GM19467 (cell line): ENCODE data around the gene CAPG.
"Not testable (repeated sequence)": the region's sequence is repeated elsewhere in the genome, so short reads cannot be mapped to it uniquely, and the experiment has no call there.

Source experiments
- ATAC-seq: cut with Tn5 transposase; IDR thresholded peaks from one replicate; pipeline ENCODE4 v1.9.1; 2021; ENCODE audit warnings: mild to moderate bottlenecking, moderate library complexity; ENCODE audit not compliant: unreplicated experiment

CAPG gene

GRCh38 chr2:85398426-85399182 is 11.6 kb downstream of the CAPG start:
- no peak for ATAC-seq

DNA sequence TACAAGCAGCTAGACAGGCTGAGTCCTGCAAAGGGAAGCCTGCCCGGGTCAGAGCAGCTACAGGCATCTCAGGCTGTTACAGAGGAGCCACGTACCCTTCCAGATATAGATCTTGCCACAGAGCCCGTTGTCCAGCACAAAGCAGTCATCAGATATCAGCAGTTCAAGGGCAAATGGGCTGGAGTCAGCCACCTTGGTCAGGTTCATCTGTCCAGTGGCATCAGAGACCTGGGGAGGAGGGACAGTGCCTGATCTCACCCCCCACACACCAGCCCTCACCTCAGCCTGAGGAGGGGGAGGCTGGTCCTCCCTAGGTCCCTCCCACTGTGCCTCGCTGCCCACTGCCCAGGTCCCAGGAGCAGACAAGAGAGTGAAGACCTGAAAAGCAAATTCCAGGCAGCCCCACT is 12.2 kb downstream of the CAPG start:
- ATAC-seq = no peak

DNA sequence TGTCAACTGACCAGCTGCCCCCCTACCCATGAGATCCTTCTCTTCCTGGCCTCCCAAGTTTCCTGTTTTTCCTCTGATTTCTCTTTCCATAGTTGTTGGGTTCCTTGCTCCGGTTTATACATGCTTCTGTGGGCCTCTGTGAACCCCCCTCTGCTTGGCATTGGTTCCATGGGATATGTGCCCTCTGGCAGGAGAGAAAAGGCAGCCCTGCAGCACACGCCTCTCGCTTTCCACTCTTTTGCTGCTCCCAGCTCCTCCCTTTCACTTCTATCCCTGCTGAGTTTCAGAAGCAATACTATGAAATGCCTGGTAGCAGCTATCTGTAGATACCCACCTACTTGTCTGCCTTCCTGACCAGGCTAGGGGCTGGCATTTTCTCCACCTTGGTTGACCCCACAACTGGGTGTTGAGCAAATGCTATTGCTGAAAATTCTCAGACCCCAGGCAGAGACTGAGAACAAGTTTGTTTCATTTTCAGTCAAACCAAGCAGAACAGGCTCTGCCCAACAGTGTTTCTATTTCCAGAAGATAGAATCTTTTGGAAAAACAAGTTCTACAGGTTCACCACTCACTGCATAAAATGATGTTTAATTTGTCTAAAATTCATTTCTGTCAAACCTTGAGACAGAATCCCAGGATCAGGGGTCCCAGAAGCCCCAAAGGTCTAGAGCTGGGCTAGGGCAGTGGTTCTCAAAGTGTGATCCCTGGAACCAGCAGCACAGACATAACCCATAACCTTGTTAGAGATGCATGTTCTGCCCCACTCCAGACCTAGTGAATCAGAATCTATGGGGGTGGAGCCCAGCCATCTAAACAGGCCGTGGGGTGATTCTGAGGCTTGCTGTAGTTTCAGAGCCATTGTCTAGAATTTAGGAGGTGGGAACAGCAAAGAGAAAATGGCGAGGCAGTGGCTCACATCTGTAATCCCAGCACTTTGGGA is 13.4 kb downstream of the CAPG start:
- ATAC-seq = no peak

GRCh38 chr2:85395912-85396475 is 14.2 kb downstream of the CAPG start:
- ATAC-seq = no peak

- ATAC-seq = no peak
Measured at GRCh38 chr2:85394976-85395375, 15.2 kb downstream of the CAPG start.

GRCh38 chr2:85394261-85394681 is 15.9 kb downstream of the CAPG start:
- ATAC-seq = no peak

DNA sequence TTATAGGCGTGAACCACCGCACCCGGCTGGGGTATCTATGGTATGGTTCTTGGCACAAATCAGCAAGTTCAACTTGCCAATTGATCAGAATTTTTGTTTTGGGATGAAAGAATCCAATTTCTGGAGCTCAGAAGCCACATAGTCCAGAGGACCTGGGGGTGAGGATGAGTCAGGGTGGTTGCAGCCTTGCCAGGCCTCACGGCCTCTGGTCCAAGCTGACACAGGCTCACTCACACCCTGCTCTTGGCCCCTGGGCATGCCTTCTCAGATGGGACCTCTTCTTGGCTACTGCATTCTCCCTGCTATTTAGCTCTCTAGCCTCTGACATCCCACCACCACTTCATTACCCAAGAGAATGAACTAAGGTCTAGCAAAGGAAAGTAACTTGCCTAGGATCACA is 16.3 kb downstream of the CAPG start:
- no peak for ATAC-seq

DNA sequence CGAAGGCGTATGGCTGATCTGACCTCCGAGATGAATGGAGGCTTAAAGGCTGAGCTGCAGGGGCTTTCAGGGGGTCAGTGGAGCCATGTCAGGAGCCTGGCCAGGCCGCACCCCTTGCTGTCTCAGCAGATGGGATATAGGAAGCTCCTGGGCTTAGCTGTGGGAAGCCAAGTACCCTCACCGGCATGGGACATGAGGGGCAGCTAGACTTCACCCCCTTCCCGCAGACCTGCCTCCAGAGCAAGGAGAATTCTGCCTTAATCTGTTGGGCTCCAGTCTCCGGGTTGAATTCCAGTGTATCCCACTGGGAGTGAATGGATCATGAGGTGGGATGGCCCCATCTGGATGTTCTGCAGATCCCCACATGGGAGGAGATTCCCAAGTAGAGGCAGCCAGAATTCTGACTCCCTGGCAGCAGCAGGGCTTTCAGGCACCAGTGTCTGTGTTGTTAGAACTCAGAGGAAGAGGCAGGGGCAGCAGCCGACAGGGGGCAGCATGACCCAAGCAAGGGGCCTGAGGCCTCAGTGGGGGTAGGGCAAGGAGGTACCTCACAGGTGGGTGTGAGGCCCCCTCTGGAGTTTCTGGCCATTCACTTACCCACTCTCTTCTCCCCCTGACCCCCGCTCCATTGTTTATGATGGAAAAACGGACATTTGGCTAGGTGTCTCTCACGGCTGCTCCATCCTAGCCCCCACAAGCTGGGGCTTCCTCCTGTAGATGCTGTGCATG is 19.1 kb downstream of the CAPG start:
- no peak for ATAC-seq

GRCh38 chr2:85388878-85389538 is 21.2 kb downstream of the CAPG start:
- no peak for ATAC-seq

DNA sequence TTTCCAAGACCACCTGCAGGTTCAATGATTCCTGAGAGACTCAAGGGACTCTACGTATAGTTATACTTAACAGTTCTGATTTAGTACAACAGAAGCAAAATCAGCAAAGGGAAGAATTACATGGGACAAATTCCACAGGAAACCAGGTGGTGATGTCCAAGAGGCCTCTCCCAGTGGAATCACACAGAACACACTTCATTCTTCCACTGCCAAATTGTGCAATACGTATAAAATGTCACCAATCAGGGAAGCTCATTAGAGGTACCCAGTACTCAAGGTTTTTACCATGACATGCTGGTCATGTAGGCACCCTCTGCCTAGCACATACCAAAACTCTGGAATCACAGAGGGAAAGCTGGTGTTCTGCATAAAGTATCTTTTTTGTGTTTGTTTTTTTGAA is 22.4 kb downstream of the CAPG start:
- ATAC-seq = no peak

GRCh38 chr2:85385746-85386145 is 24.4 kb downstream of the CAPG start:
- ATAC-seq = no peak

DNA sequence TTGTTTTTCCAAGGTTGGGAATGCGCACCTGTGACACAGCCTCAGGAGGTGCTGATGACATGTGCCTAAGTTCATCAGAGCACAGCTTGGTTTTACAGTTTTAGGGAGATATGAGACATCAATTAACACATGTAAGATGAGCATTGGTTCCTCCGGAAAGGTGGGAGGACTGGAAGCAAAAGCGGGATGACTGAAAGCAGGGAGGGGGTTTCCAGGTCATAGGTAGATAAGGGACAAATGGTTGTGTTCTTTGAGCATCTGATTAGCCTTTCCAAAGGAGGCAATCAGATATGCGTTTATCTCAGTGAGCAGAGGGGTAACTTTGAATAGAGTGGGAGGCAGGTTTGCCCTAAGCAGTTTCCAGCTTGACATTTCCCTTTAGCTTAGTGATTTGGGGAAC is 26.3 kb downstream of the CAPG start:
- ATAC-seq = no peak

DNA sequence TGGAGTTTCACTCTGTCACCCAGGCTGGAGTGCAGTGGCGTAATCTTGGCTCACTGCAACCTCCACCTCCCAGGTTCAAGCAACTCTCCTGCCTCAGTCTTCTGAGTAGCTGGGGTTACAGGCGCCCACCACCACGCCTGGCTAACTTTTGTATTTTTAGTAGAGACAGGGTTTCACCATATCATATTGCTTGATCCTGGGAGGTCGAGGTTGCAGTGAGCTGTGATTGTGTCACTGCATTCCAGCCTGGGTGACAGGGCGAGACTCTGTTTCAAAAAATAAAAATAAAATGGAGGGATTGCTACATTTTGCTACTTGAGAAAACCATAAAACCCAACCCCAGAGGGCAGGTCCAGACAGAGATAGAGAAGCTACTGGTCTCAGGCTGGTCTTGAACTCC is 27.0 kb downstream of the CAPG start:
- not testable (repeated sequence) for ATAC-seq

- ATAC-seq = no peak
Measured at GRCh38 chr2:85380048-85380447, 30.1 kb downstream of the CAPG start.

GRCh38 chr2:85378257-85378656 is 31.9 kb downstream of the CAPG start:
- no peak for ATAC-seq

DNA sequence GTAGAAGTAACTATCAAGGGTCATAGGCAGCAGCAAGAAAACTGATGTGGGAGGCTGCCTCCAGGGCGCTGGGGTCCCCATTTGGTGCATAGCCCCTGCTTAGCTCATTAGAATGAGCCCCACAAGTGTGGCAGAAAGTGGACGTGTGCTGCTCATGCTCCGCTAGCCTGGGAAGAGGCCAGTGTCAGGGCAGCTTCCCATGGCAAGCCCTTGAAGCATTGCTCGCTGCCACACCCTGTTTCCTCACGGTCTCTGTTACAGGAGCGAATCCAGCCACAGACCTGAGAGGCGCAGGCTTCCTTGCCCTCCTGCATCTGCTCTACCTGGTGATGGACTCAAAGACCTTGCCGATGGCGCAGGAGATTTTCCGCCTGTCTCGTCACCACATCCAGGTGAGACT is 33.1 kb downstream of the CAPG start:
- no peak for ATAC-seq

GRCh38 chr2:85376291-85377065 is 33.7 kb downstream of the CAPG start:
- ATAC-seq = no peak

GRCh38 chr2:85371045-85371444 is 39.1 kb downstream of the CAPG start:
- no peak for ATAC-seq

DNA sequence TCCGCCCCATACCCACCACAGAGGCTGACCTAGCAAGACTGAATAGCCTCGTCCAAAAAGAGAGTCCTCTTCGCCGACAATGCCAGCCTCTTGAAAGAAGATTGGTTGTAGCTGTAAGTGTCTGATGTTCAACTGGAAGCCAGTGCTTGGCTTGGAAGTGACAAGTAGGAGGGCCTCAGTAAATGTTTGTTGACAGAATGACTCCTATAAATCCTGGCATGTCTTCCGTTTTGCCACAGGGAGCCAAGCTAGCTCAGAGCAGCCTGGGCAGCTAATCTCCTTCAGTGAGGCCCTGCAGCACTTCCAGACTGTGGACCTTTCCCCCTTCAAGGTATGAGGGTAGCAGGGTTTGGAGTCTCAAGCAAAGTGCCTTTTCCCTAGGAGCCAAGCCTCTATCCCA is 40.7 kb downstream of the CAPG start:
- no peak for ATAC-seq

- ATAC-seq = no peak
Measured at GRCh38 chr2:85368921-85369320, 41.2 kb downstream of the CAPG start.
